Kidney (tissue), 14 donors: ENCODE results near the gene LEMD1. TPM values are rescaled to one million over a fixed set of nuclear protein-coding genes. Genes with fewer than 3 reads are reported as not detected.

Source experiments
- DNase-seq, 5 donors: peaks; one replicate each; pipeline ENCODE4 v3.0.0-alpha.2; 2013 to 2020
- FAIRE-seq: peaks from 2 replicates; lab custom pipeline; 2012; peaks lifted over from hg19 to GRCh38; lab: Jason Lieb, UNC
- H3K27ac ChIP-seq, 2 donors: one replicate each; pipeline ENCODE4 v1.7.0; 2013; ENCODE audit warnings: low read depth in 2 of 2, low read length in 2 of 2, inconsistent platforms in 1 of 2
- H3K27me3 ChIP-seq: one replicate; pipeline ENCODE4 v1.7.1; 2013; ENCODE audit warnings: low read length, inconsistent platforms; ENCODE audit not compliant: control insufficient read depth, insufficient read depth
- H3K36me3 ChIP-seq, 3 donors: one replicate each; pipeline versions ENCODE4 v1.7.0 to v1.7.1; 2013; ENCODE audit warnings: low read length in 3 of 3, control low read depth in 1 of 3, inconsistent platforms in 1 of 3; ENCODE audit not compliant: insufficient read depth in 3 of 3, control insufficient read depth in 2 of 3
- H3K4me1 ChIP-seq, 3 donors: one replicate each; pipeline versions ENCODE4 v1.7.0 to v1.7.1; 2013; ENCODE audit warnings: low read length in 3 of 3, inconsistent platforms in 1 of 3, low read depth in 1 of 3; ENCODE audit not compliant: control insufficient read depth in 2 of 3, insufficient read depth in 2 of 3
- H3K4me3 ChIP-seq, 3 donors: one replicate each; pipeline versions ENCODE4 v1.7.0 to v1.8.1; 2013; ENCODE audit warnings: low read length in 3 of 3, control low read depth in 1 of 3, inconsistent platforms in 1 of 3
- H3K9ac ChIP-seq, 3 donors: one replicate each; pipeline versions ENCODE4 v1.7.0 to v1.7.1; 2013; ENCODE audit warnings: low read length in 3 of 3, control low read depth in 1 of 3, inconsistent platforms in 1 of 3
- H3K9me3 ChIP-seq, 3 donors: one replicate each; pipeline versions ENCODE4 v1.7.0 to v1.7.1; 2013; ENCODE audit warnings: low read length in 3 of 3, control low read depth in 1 of 3, inconsistent platforms in 1 of 3; ENCODE audit not compliant: control insufficient read depth in 2 of 3, insufficient read depth in 1 of 3
- intact Hi-C: fragments of 100-400 bp; cut with DNase I; formaldehyde crosslinking; loops from one replicate; pipeline ENCODE4 v1.11.1; 2022
- polyA plus RNA-seq: library from polyadenylated mRNA; stranded (reverse); fragments of 350-450 nt; fragmentation: Illumina TruSeq; extraction: RNeasy Lipid Tissue Mini Kit (QIAGEN cat#74804); gene quantifications from one replicate; pipeline ENCODE4 v1.2.3, GENCODE V29; 2014; ENCODE audit warnings: low read depth, low replicate concordance; ENCODE audit not compliant: insufficient read depth
- total RNA-seq: library from RNA; stranded (reverse); fragmentation: NEBNext Ultra II Directional; extraction: Animal tissue kit (Norgen Biotek cat#: 25700); gene quantifications from one replicate; pipeline ENCODE4 v1.2.1, GENCODE V29; 2021
- TF ChIP-seq, protein P1 (sequence below): IDR thresholded peaks from 3 replicates; pipeline ENCODE4 v1.5.1; 2012; ENCODE audit warnings: mild to moderate bottlenecking, moderate library complexity, borderline replicate concordance; ENCODE audit not compliant: insufficient read depth; ENCODE audit errors: extremely low read depth
- donor health status: control.
- donor health status: control.
- donor health status: control.
- donor health status: control.
- donor health status: control.
- donor health status: DM: yes; HTN: yes; CAD: no.
- donor health status: Normal renal cell carcinoma (clear cell type).

Gene LEMD1
- total and polyA plus RNA-seq, 2 donors from 2014 or later, result 6.5 TPM; not detected in 1

- Histone ChIP-seq H3K27ac (no peak overlapping the region), H3K9ac (no peak overlapping the region), H3K27me3 (peaks cover 10% of the 10 kb centered on the region), H3K4me1 (peaks cover 0 to 18% (median 0%) of the 10 kb centered on the region in 3 donors), H3K9me3 (no peaks in the 10 kb centered on the region), H3K4me3 (no peak overlapping the region), H3K36me3 (no peaks in the 10 kb centered on the region)
- FAIRE-seq (no peak), DNase-seq (peak in 1 of 5 donors; percentile 37)
- intact Hi-C loops, result no loop called here
- TF ChIP-seq, protein P1, sequence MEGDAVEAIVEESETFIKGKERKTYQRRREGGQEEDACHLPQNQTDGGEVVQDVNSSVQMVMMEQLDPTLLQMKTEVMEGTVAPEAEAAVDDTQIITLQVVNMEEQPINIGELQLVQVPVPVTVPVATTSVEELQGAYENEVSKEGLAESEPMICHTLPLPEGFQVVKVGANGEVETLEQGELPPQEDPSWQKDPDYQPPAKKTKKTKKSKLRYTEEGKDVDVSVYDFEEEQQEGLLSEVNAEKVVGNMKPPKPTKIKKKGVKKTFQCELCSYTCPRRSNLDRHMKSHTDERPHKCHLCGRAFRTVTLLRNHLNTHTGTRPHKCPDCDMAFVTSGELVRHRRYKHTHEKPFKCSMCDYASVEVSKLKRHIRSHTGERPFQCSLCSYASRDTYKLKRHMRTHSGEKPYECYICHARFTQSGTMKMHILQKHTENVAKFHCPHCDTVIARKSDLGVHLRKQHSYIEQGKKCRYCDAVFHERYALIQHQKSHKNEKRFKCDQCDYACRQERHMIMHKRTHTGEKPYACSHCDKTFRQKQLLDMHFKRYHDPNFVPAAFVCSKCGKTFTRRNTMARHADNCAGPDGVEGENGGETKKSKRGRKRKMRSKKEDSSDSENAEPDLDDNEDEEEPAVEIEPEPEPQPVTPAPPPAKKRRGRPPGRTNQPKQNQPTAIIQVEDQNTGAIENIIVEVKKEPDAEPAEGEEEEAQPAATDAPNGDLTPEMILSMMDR, result no peak
Observed at GRCh38 chr1:205451202-205451601, 29.3 kb upstream of the LEMD1 start.

- intact Hi-C loops, result no loop called here
- TF ChIP-seq, protein P1, result no peak
- FAIRE-seq (no peak), DNase-seq (peak in 3 of 5 donors; percentile 82 to 85 (median 82))
- Histone ChIP-seq H3K4me3 (no peak overlapping the region), H3K27ac (peak overlapping the region in 1 of 2 donors; percentile 17), H3K9ac (no peak overlapping the region), H3K4me1 (peaks cover 0 to 18% (median 0%) of the 10 kb centered on the region in 3 donors), H3K27me3 (peaks cover 7% of the 10 kb centered on the region), H3K9me3 (no peaks in the 10 kb centered on the region), H3K36me3 (no peaks in the 10 kb centered on the region)
Observed at GRCh38 chr1:205450448-205450847, 28.6 kb upstream of the LEMD1 start.

GRCh38 chr1:205449750-205450443 lies 28.0 kb upstream of the LEMD1 start:
- intact Hi-C loops, result no loop called here
- Histone ChIP-seq H3K36me3 (no peaks in the 10 kb centered on the region), H3K27ac (peak overlapping the region; percentile 17 to 22), H3K4me3 (peak overlapping the region in 1 of 3 donors; percentile 39), H3K9me3 (no peaks in the 10 kb centered on the region), H3K4me1 (peaks cover 0 to 21% (median 0%) of the 10 kb centered on the region in 3 donors), H3K9ac (peak overlapping the region in 1 of 3 donors; percentile 46), H3K27me3 (peaks cover 2% of the 10 kb centered on the region)
- no peak for FAIRE-seq
- TF ChIP-seq, protein P1, result no peak
- DNase-seq, result peak; percentile 91 to 96 (median 94)
